Posterior cingulate gyrus (tissue), 11 donors: Measurements from ENCODE around the gene KCNK4.
A peak's percentile ranks its signal among the peaks of the same experiment; 100 is the strongest.

Experiments
- DNase-seq, 10 donors: peaks; one replicate each; pipeline versions ENCODE4 v3.0.0 to v3.0.0-alpha.2; 2020 to 2021; ENCODE audit warnings: mixed read lengths in 3 of 10
- intact Hi-C: fragments of 100-400 bp; cut with DNase I; formaldehyde crosslinking; loops from one replicate; pipeline ENCODE4 v1.15.1; 2023

The KCNK4 gene

DNA sequence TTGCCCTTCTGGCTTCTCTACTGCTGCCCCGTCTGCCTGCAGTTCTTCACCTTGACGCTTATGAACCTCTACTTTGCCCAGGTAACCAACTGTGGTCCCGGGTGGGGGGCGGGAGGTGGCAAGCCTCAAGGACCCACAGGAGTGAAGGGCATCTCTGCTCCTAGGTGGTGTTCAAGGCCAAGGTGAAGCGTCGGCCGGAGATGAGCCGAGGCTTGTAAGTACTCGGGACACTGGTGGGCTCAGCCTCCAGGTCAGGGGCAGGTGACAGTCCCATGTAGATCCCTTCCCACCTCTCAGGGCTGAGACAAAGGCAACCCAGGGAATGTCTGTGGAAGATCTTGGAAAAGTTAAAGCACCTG, 4.3 kb upstream of the KCNK4 start:
- no peak for DNase-seq
- intact Hi-C loops, result no loop called here

DNA sequence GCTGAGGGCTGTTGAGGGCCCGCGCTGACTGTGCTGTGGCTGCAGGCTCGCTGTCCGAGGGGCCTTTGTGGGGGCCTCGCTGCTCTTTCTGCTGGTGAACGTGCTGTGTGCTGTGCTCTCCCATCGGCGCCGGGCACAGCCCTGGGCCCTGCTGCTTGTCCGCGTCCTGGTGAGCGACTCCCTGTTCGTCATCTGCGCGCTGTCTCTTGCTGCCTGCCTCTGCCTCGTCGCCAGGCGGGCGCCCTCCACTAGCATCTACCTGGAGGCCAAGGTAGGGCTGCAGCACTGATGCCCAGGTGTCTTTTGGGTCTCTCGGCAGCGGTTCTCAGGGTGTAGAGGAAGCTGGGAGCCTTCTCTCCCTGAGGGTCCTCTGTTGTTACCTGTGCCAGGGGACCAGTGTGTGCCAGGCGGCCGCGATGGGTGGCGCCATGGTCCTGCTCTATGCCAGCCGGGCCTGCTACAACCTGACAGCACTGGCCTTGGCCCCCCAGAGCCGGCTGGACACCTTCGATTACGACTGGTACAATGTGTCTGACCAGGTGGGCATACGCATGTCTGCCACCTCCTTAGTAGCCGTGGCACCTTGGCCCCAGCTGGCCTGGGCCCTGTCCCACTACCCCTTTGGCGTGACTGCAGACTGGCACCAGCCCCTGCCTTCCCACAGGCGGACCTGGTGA, 3.3 kb upstream of the KCNK4 start:
- DNase-seq, result no peak
- intact Hi-C loops, result no loop called here

DNA sequence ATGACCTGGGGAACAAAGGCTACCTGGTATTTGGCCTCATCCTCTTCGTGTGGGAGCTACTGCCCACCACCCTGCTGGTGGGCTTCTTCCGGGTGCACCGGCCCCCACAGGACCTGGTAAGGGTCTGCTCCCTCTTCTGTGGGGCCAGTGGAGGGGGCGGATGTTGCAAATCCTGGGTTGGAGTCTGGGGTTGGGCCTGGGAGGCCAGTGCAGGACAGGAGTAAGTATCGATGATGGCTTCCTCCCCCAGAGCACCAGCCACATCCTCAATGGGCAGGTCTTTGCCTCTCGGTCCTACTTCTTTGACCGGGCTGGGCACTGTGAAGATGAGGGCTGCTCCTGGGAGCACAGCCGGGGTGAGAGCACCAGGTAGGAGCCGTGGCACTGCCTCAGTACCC, 2.8 kb upstream of the KCNK4 start:
- DNase-seq, result no peak
- intact Hi-C loops, result no loop called here

DNA sequence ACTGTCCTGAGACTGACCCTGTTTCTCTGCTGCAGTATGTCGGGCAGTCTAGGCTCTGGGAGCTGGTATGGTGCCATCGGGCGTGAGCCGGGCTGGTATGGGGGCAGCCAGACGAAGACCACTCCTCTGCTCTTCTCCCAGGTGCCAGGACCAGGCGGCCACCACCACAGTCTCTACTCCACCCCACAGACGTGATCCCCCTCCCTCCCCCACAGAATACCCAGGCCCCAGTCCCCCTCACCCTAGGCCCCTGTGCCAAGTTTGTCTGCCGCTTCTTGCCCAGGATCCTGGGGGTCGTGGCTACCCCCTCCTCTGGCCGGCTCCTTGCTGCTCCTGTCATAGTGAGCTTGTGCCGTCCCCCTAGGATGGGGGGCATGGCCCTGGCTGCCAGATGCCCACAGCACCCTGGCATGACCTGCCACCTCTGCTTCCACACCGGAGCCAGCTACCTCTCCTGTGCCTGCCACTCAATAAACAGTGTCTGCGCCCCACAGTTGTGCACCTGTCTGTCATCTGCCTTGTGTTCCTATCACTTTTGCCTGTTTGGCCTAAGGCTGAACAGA, 2.0 kb upstream of the KCNK4 start:
- intact Hi-C loops, result no loop called here
- no peak for DNase-seq

GRCh38 chr11:64290352-64291261, 495 bp upstream of the KCNK4 start:
- intact Hi-C loops, result no loop called here
- DNase-seq, result no peak

DNA sequence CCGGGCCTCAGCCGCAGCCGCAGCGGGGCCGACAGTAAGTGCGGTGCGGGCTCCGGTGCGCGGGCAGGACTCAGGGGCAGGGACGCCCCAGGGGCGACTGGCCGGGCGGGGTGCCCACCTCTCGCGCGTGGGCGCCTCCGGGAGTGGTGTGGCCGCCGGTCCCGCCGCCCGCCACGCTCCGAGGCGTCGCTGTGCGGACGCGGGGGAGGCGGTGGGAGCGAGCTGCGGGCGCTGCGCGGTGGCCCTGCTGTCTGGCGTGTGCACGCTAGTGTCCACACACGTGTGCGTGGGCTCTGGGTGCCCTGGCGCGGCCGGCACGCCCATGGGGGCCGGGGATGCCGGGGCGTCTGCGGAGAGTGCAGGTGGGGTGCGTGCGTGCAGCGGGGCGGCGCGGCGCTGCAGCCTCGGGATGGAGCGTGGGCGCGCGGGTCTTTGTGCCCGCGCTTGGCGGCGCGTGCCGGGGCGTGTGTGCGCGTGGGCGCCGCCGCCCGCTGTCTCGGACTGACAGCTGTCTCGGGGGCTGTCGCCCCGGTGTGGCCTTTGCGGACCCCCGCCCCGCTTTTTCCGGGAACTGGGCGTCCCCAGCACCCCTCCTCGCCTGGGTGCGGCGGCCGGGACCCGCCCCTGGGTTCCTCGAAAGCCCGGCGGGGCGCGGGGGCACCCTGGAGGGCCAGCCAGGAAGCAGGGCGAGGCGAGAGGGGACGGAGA, 804 bp downstream of the KCNK4 start:
- peak in 1 of 10 donors; percentile 31 for DNase-seq
- intact Hi-C loops, result no loop called here

DNA sequence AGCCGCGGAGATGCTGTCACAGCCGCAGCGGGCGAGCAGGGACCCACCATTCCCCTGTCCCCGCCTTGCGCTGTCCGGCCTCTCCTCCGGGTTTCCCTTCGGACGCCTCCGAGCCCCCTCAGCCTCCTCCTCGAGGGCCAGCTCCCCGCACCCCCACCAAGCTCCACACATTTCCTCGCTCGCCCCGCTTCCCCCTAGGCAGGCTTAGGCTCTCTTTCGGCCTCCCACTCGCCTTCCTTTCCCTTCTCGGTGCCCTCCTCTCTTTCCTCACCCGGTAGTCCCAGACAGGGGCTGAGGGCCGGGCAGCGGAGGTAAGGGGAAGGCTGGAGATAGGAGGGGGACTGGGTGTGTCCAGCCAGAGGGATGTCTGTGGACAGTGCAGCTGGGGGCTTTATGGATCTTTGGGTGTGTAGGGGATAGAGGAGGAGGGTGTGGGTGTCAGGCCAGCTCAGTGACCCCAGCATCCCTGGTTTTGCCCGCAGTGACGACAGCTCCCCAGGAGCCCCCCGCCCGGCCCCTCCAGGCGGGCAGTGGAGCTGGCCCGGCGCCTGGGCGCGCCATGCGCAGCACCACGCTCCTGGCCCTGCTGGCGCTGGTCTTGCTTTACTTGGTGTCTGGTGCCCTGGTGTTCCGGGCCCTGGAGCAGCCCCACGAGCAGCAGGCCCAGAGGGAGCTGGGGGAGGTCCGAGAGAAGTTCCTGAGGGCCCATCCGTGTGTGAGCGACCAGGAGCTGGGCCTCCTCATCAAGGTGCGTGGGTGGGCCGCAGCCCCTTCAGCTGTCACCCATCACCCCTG, 1.6 kb downstream of the KCNK4 start:
- no peak for DNase-seq
- intact Hi-C loops, result no loop called here

GRCh38 chr11:64294774-64295173, 3.7 kb downstream of the KCNK4 start:
- intact Hi-C loops, result no loop called here
- no peak for DNase-seq

- intact Hi-C loops, result no loop called here
- DNase-seq, result no peak
Observed at GRCh38 chr11:64295760-64296159, 4.7 kb downstream of the KCNK4 start.

GRCh38 chr11:64296236-64296635, 5.1 kb downstream of the KCNK4 start:
- intact Hi-C loops, result no loop called here
- DNase-seq, result no peak

GRCh38 chr11:64296830-64297698, 6.0 kb downstream of the KCNK4 start:
- intact Hi-C loops, result no loop called here
- DNase-seq, result no peak

DNA sequence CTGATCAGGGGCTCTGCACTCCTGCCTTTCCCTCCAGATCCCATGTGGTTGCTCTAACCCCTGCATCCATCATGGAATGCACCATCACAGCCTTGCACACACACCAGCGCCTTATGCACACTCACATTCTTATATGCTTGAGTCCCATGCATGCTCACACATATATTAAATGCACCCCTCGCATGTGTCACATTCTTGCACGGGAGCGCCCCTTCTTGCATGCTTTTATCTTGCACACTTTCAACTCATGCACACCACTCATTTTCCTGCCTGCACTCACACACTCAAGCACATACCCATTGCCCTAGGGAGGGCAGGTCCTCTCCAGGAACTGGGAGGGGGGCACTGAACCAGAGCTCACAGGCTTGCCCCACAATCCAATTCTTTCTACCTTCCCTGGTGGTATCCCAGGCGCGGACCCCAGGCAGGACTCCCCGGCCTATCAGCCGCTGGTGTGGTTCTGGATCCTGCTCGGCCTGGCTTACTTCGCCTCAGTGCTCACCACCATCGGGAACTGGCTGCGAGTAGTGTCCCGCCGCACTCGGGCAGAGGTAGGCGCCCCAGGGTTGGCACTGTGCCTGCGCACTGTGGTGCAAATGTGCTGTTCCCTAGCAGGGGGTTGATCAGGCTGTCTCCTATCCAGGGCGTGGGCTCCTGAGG, 6.7 kb downstream of the KCNK4 start:
- intact Hi-C loops, result no loop called here
- no peak for DNase-seq

- intact Hi-C loops, result no loop called here
- DNase-seq, result peak in 9 of 10 donors; percentile 60 to 95 (median 76)
Observed at GRCh38 chr11:64298966-64299846, 8.1 kb downstream of the KCNK4 start.

GRCh38 chr11:64299847-64300648, 8.9 kb downstream of the KCNK4 start, which contains the start of gene CATSPERZ:
CATSPERZ (plus strand) TSS chr11:64300358; CDS start chr11:64300411, 53 bp downstream.
- DNase-seq, result no peak
- intact Hi-C loops, result loop anchor here (2.0 to 5.0 kb wide), 2 partner anchors 29 to 48 kb away; partner anchors contain the start of gene PLCB3

- no peak for DNase-seq
- intact Hi-C loops, result loop anchor here (5.0 kb wide), 1 partner anchor 51 kb away; the partner anchor contains the start of gene PLCB3
Observed at GRCh38 chr11:64303109-64304031, 12.3 kb downstream of the KCNK4 start.

- intact Hi-C loops, result loop anchor here (5.0 kb wide), 1 partner anchor 52 kb away; the partner anchor contains the start of gene PLCB3
- no peak for DNase-seq
Observed at GRCh38 chr11:64304032-64304315, 12.9 kb downstream of the KCNK4 start.
